Neural progenitor cell (in vitro differentiated cells): Measurements from ENCODE around the gene APCDD1L. TPM values are rescaled to one million over a fixed set of nuclear protein-coding genes. Genes with fewer than 3 reads are reported as not detected.

ENCODE experiments used
- DNase-seq: peaks from one replicate; pipeline ENCODE4 v3.0.0-alpha.2; 2016; ENCODE audit warnings: low spot score
- H2AFZ ChIP-seq: fragments of 200-600 bp; sonication (generic); replicated peaks from 2 replicates; pipeline ENCODE4 v1.6.1; 2016; ENCODE audit warnings: antibody characterized with exemption
- H3F3A ChIP-seq: fragments of 200-600 bp; sonication (generic); 2 replicates; pipeline ENCODE4 v1.6.1; 2016; ENCODE audit warnings: antibody characterized with exemption, low read depth
- H3K27ac ChIP-seq: fragments of 200-600 bp; sonication (generic); 2 replicates; pipeline ENCODE4 v1.5.1; 2016; ENCODE audit warnings: mild to moderate bottlenecking
- H3K27me3 ChIP-seq: fragments of 200-600 bp; sonication (generic); 2 replicates; pipeline ENCODE4 v1.6.1; 2016; ENCODE audit warnings: mild to moderate bottlenecking, moderate library complexity
- H3K36me3 ChIP-seq: fragments of 200-600 bp; sonication (generic); 2 replicates; pipeline ENCODE4 v1.5.1; 2016
- H3K4me1 ChIP-seq: fragments of 200-600 bp; sonication (generic); 2 replicates; pipeline ENCODE4 v1.6.1; 2016; ENCODE audit warnings: mixed run types
- H3K4me2 ChIP-seq: fragments of 200-600 bp; sonication (generic); 2 replicates; pipeline ENCODE4 v1.6.1; 2016
- H3K4me3 ChIP-seq: fragments of 200-600 bp; sonication (generic); 2 replicates; pipeline ENCODE4 v1.5.1; 2016
- H3K79me2 ChIP-seq: fragments of 200-600 bp; sonication (generic); 2 replicates; pipeline ENCODE4 v1.6.1; 2016; ENCODE audit warnings: low read depth
- H3K9ac ChIP-seq: fragments of 200-600 bp; sonication (generic); 2 replicates; pipeline ENCODE4 v1.6.1; 2016
- H3K9me3 ChIP-seq: fragments of 200-600 bp; sonication (generic); 2 replicates; pipeline ENCODE4 v1.5.1; 2016; ENCODE audit warnings: low read depth
- H4K20me1 ChIP-seq: fragments of 200-600 bp; sonication (generic); 2 replicates; pipeline ENCODE4 v1.6.1; 2016; ENCODE audit warnings: low read depth
- H3K27ac Mint-ChIP-seq: 3 replicates; pipeline ENCODE4 v1.8.0; 2021; ENCODE audit warnings: mixed read lengths
- H3K27me3 Mint-ChIP-seq: 2 replicates; pipeline ENCODE4 v1.8.0; 2022; ENCODE audit warnings: low read depth, mild to moderate bottlenecking, inconsistent platforms, moderate library complexity, mixed read lengths; ENCODE audit not compliant: insufficient read depth
- H3K36me3 Mint-ChIP-seq: 3 replicates; pipeline ENCODE4 v1.8.0; 2021; ENCODE audit warnings: mixed read lengths
- H3K4me1 Mint-ChIP-seq: 3 replicates; pipeline ENCODE4 v1.8.0; 2021; ENCODE audit warnings: mixed read lengths
- H3K4me3 Mint-ChIP-seq: 3 replicates; pipeline ENCODE4 v1.8.0; 2021; ENCODE audit warnings: mild to moderate bottlenecking, moderate library complexity, mixed read lengths
- H3K9me3 Mint-ChIP-seq: 3 replicates; pipeline ENCODE4 v1.8.0; 2020; ENCODE audit warnings: mixed read lengths
- EZH2 ChIP-seq: fragments of 200-600 bp; sonication (generic); IDR thresholded peaks from 2 replicates; pipeline ENCODE4 v1.6.1; 2017; ENCODE audit warnings: antibody characterized with exemption, mild to moderate bottlenecking, moderate library complexity
- EZH2phosphoT487 ChIP-seq: fragments of 200-600 bp; sonication (generic); IDR thresholded peaks from 2 replicates; pipeline ENCODE4 v1.6.1; 2017; ENCODE audit warnings: antibody characterized with exemption
- total RNA-seq: library from RNA; depleted of rRNA; stranded (reverse); fragments of >200 nt; gene quantifications from 2 replicates; pipeline ENCODE4 v1.2.3, GENCODE V29; 2015; ENCODE audit warnings: low replicate concordance
- TF ChIP-seq, protein P1 (sequence below): fragments of 200-600 bp; sonication (generic); IDR thresholded peaks from 2 replicates; pipeline ENCODE4 v1.5.1; 2017; ENCODE audit warnings: antibody characterized with exemption, mild to moderate bottlenecking

The APCDD1L gene
- total RNA-seq, 1 donor from 2014 or later, result not detected

DNA sequence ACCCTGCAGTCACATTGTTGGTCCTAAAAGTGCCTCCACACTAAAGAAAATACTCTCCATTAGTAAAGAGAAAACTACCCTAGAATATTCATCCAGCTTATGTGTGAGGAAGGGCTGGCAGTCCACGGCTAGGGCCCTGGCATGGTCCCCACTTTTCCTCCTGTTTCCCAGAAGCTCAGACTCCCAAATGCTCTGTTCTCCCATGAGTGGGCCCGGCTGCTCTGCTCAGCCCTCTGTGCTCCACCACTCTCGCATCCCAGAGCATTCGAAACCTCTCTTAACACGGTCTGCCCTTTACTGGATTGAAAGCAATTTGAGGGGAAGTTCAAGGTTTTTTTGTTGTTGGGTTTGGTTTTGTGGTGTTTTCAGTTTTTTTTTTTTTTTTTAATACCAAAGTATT, 61.8 kb downstream of the APCDD1L start:
- no peak overlapping the region for H3K4me3 ChIP-seq
- H3K4me2 ChIP-seq, result peak overlapping the region; percentile 47
- H3K27me3 ChIP-seq, result no peaks in the 10 kb centered on the region
- H3K4me3 Mint-ChIP-seq, result no peak overlapping the region
- H3K4me1 Mint-ChIP-seq, result peaks cover 11% of the 10 kb centered on the region
- H3K4me1 ChIP-seq, result peaks cover 12% of the 10 kb centered on the region
- H2AFZ ChIP-seq, result no peak overlapping the region
- H3K9me3 ChIP-seq, result no peaks in the 10 kb centered on the region
- H3K27ac ChIP-seq, result no peak overlapping the region
- H3K36me3 ChIP-seq, result no peaks in the 10 kb centered on the region
- H3K27ac Mint-ChIP-seq, result no peak overlapping the region
- no peak for TF ChIP-seq EZH2phosphoT487
- H3K9me3 Mint-ChIP-seq, result peaks cover 11% of the 10 kb centered on the region
- peaks cover 8% of the 10 kb centered on the region for H3F3A ChIP-seq
- no peak overlapping the region for H3K9ac ChIP-seq
- H3K36me3 Mint-ChIP-seq, result peaks cover 21% of the 10 kb centered on the region
- peaks cover 6% of the 10 kb centered on the region for H3K79me2 ChIP-seq
- H3K27me3 Mint-ChIP-seq, result no peaks in the 10 kb centered on the region
- no peak for DNase-seq
- H4K20me1 ChIP-seq, result peaks cover 6% of the 10 kb centered on the region

- Histone ChIP-seq H2AFZ (no peak overlapping the region), H3K9me3 (no peaks in the 10 kb centered on the region), H3K79me2 (peaks cover 6% of the 10 kb centered on the region), H3K4me3 (no peak overlapping the region), H3K4me1 (peaks cover 12% of the 10 kb centered on the region), H3K36me3 (no peaks in the 10 kb centered on the region), H3K4me2 (peak overlapping the region; percentile 47), H3F3A (peaks cover 8% of the 10 kb centered on the region), H3K9ac (no peak overlapping the region), H3K27ac (peak overlapping the region; percentile 71), H3K27me3 (no peaks in the 10 kb centered on the region), H4K20me1 (peaks cover 12% of the 10 kb centered on the region)
- H3K27ac Mint-ChIP-seq, result no peak overlapping the region
- H3K36me3 Mint-ChIP-seq, result peaks cover 21% of the 10 kb centered on the region
- no peak for DNase-seq
- peaks cover 11% of the 10 kb centered on the region for H3K9me3 Mint-ChIP-seq
- TF ChIP-seq EZH2, result no peak
- TF ChIP-seq EZH2phosphoT487, result no peak
- TF ChIP-seq, protein P1, sequence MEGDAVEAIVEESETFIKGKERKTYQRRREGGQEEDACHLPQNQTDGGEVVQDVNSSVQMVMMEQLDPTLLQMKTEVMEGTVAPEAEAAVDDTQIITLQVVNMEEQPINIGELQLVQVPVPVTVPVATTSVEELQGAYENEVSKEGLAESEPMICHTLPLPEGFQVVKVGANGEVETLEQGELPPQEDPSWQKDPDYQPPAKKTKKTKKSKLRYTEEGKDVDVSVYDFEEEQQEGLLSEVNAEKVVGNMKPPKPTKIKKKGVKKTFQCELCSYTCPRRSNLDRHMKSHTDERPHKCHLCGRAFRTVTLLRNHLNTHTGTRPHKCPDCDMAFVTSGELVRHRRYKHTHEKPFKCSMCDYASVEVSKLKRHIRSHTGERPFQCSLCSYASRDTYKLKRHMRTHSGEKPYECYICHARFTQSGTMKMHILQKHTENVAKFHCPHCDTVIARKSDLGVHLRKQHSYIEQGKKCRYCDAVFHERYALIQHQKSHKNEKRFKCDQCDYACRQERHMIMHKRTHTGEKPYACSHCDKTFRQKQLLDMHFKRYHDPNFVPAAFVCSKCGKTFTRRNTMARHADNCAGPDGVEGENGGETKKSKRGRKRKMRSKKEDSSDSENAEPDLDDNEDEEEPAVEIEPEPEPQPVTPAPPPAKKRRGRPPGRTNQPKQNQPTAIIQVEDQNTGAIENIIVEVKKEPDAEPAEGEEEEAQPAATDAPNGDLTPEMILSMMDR, result no peak
- H3K4me3 Mint-ChIP-seq, result no peak overlapping the region
- H3K4me1 Mint-ChIP-seq, result peaks cover 7% of the 10 kb centered on the region
- no peaks in the 10 kb centered on the region for H3K27me3 Mint-ChIP-seq
Measured at GRCh38 chr20:58452667-58453255, 62.4 kb downstream of the APCDD1L start.

DNA sequence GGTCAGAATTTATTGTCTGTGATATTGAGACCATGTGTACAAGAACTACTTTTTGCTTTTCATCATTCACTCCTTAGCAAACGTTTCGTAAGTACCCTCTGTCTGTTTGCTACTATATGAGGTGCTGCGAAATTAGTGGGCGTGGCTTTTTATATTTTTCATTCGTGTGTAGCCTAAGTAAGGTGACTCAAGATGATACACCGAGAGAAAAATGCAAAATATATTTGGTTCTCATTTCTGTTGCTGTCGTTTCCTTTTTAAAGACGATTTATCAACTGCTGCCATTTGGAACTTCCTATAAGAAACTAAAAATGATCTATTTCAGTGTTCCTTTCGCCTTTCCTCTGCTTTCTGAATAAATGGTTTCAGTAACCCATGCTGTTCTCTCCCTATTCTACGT, 64.9 kb downstream of the APCDD1L start:
- H3K4me1 ChIP-seq, result peaks cover 12% of the 10 kb centered on the region
- H3K27ac ChIP-seq, result no peak overlapping the region
- Mint-ChIP-seq H3K4me1 (peaks cover 5% of the 10 kb centered on the region), H3K9me3 (peaks cover 10% of the 10 kb centered on the region), H3K27me3 (no peaks in the 10 kb centered on the region), H3K36me3 (peaks cover 17% of the 10 kb centered on the region), H3K4me3 (no peak overlapping the region), H3K27ac (no peak overlapping the region)
- no peaks in the 10 kb centered on the region for H3K9me3 ChIP-seq
- no peaks in the 10 kb centered on the region for H3K36me3 ChIP-seq
- no peaks in the 10 kb centered on the region for H3K27me3 ChIP-seq
- H3K4me2 ChIP-seq, result no peak overlapping the region
- H3K9ac ChIP-seq, result no peak overlapping the region
- peaks cover 20% of the 10 kb centered on the region for H4K20me1 ChIP-seq
- no peak for TF ChIP-seq EZH2
- TF ChIP-seq, protein P1, result no peak
- TF ChIP-seq EZH2phosphoT487, result no peak
- no peak overlapping the region for H3K4me3 ChIP-seq
- H3K79me2 ChIP-seq, result peaks cover 6% of the 10 kb centered on the region
- DNase-seq, result no peak
- no peak overlapping the region for H2AFZ ChIP-seq
- peaks cover 14% of the 10 kb centered on the region for H3F3A ChIP-seq

GRCh38 chr20:58449681-58450221, 65.4 kb downstream of the APCDD1L start:
- Histone ChIP-seq H4K20me1 (peaks cover 20% of the 10 kb centered on the region), H3F3A (peaks cover 14% of the 10 kb centered on the region), H3K79me2 (peaks cover 6% of the 10 kb centered on the region), H3K4me3 (no peak overlapping the region), H3K36me3 (no peaks in the 10 kb centered on the region), H2AFZ (no peak overlapping the region), H3K9ac (no peak overlapping the region), H3K4me1 (peaks cover 12% of the 10 kb centered on the region), H3K9me3 (no peaks in the 10 kb centered on the region), H3K27ac (no peak overlapping the region), H3K4me2 (no peak overlapping the region), H3K27me3 (no peaks in the 10 kb centered on the region)
- H3K27me3 Mint-ChIP-seq, result peaks cover 2% of the 10 kb centered on the region
- H3K4me3 Mint-ChIP-seq, result no peak overlapping the region
- H3K36me3 Mint-ChIP-seq, result peaks cover 18% of the 10 kb centered on the region
- peaks cover 8% of the 10 kb centered on the region for H3K9me3 Mint-ChIP-seq
- H3K27ac Mint-ChIP-seq, result no peak overlapping the region
- peaks cover 5% of the 10 kb centered on the region for H3K4me1 Mint-ChIP-seq
- no peak for DNase-seq
- TF ChIP-seq EZH2, result no peak
- TF ChIP-seq, protein P1, result no peak
- TF ChIP-seq EZH2phosphoT487, result no peak
